HCT116 (cell line): ENCODE measurements around the gene APOL3. TPM values are rescaled to one million over a fixed set of nuclear protein-coding genes. Genes with fewer than 3 reads are reported as not detected.

Experiments
- ATAC-seq: fragments of 200-7000 bp; cut with Tn5 transposase; 2 replicates; pipeline ENCODE4 v1.9.1; 2020; ENCODE audit warnings: mild to moderate bottlenecking, moderate library complexity
- BruUV-seq: library from RNA; stranded (reverse); fragments of 400-500 nt; replicated peaks from 2 replicates; lab custom pipeline; 2021; lab: Mats Ljungman, UMichigan
- CTCF ChIA-PET: fragments of 300-600 bp; sonication (Branson Sonifier 250); formaldehyde crosslinking; loops from one replicate; lab custom pipeline; 2021; ENCODE audit warnings: antibody characterized with exemption; lab: Charles Lee
- POLR2A ChIA-PET: fragments of 300-600, 350-600 bp; sonication (Branson Sonifier 250); formaldehyde crosslinking; loops from one replicate; lab custom pipeline; 2021; ENCODE audit warnings: antibody characterized with exemption; lab: Charles Lee
- RAD21 ChIA-PET, 2 experiments: fragments of 300-600 bp; sonication (Branson Sonifier 250); formaldehyde crosslinking; loops; one replicate each; lab custom pipeline; 2023; ENCODE audit warnings: low total read pairs in 2 of 2; ENCODE audit not compliant: uncharacterized antibody in 2 of 2, unreplicated experiment in 2 of 2, low non-redundant PET in 1 of 2; lab: Charles Lee
- DNase-seq: peaks from one replicate; pipeline ENCODE4 v3.0.0-alpha.2; 2010; ENCODE audit warnings: low read depth, low spot score
- H2AFZ ChIP-seq: fragments of 200-600 bp; shearing (Covaris generic), sonication (generic); 2 replicates; pipeline ENCODE4 v1.6.1; 2017; ENCODE audit warnings: low read depth, mixed run types, mixed read lengths, antibody characterized with exemption, low read length; ENCODE audit not compliant: poor library complexity, severe bottlenecking
- H3K27ac ChIP-seq: 2 replicates; pipeline ENCODE4 v1.5.1; 2012; ENCODE audit warnings: low read depth, low read length
- H3K27me3 ChIP-seq: fragments of 200-600 bp; sonication (generic); 2 replicates; pipeline ENCODE4 v1.6.1; 2016; ENCODE audit warnings: mixed run types, low read length, mixed read lengths; ENCODE audit not compliant: insufficient read depth
- H3K36me3 ChIP-seq, 2 experiments: fragments of 200-500 bp in 1 of 2; fragments of 200-600 bp in 1 of 2; sonication (Bioruptor generic) in 1 of 2; sonication (generic) in 1 of 2; 2 replicates each; pipeline versions ENCODE4 v1.5.1 to v1.6.1; 2014 to 2016; ENCODE audit warnings: low read length in 2 of 2, inconsistent platforms in 1 of 2, mixed read lengths in 1 of 2, mixed run types in 1 of 2; ENCODE audit not compliant: insufficient read depth in 2 of 2, control insufficient read depth in 1 of 2
- H3K4me1 ChIP-seq, 2 experiments: fragments of 200-600 bp in 1 of 2; sonication (generic) in 1 of 2; 2 replicates each; pipeline versions ENCODE4 v1.5.1 to v1.6.1; 2012 to 2017; ENCODE audit warnings: low read length in 2 of 2, inconsistent platforms in 1 of 2, mild to moderate bottlenecking in 1 of 2, mixed read lengths in 1 of 2, mixed run types in 1 of 2, moderate library complexity in 1 of 2; ENCODE audit not compliant: insufficient read depth in 2 of 2, control insufficient read depth in 1 of 2
- H3K4me2 ChIP-seq: fragments of 200-600 bp; sonication (generic); 2 replicates; pipeline ENCODE4 v1.6.1; 2017; ENCODE audit warnings: mixed run types, low read length, mixed read lengths
- H3K4me3 ChIP-seq, 2 experiments: fragments of 200-600 bp in 1 of 2; sonication (generic) in 1 of 2; replicated peaks in 1 of 2; 2 replicates each; pipeline ENCODE4 v1.5.1; 2011 to 2016; ENCODE audit warnings: low read length in 2 of 2, control low read depth in 1 of 2, low read depth in 1 of 2, mild to moderate bottlenecking in 1 of 2, mixed read lengths in 1 of 2, mixed run types in 1 of 2
- H3K79me2 ChIP-seq: fragments of 200-600 bp; sonication (generic); 2 replicates; pipeline ENCODE4 v1.6.1; 2017; ENCODE audit warnings: mild to moderate bottlenecking, mixed run types, low read length, moderate library complexity, mixed read lengths; ENCODE audit not compliant: insufficient read depth
- H3K9ac ChIP-seq: fragments of 200-600 bp; sonication (generic); 2 replicates; pipeline ENCODE4 v1.6.1; 2016; ENCODE audit warnings: low read length, mixed read lengths
- H3K9me2 ChIP-seq: fragments of 200-600 bp; sonication (generic), shearing (Covaris generic); 2 replicates; pipeline ENCODE4 v1.6.1; 2017; ENCODE audit warnings: mixed run types, mild to moderate bottlenecking, moderate library complexity; ENCODE audit not compliant: insufficient read depth
- H3K9me3 ChIP-seq, 2 experiments: fragments of 200-500 bp in 1 of 2; fragments of 200-600 bp in 1 of 2; sonication (Bioruptor generic) in 1 of 2; sonication (generic) in 1 of 2; 2 replicates each; pipeline ENCODE4 v1.6.1; 2014 to 2017; ENCODE audit warnings: low read length in 2 of 2, mixed read lengths in 2 of 2, inconsistent platforms in 1 of 2, low read depth in 1 of 2, mild to moderate bottlenecking in 1 of 2, mixed run types in 1 of 2, moderate library complexity in 1 of 2; ENCODE audit not compliant: control insufficient read depth in 1 of 2, insufficient read depth in 1 of 2
- H4K20me1 ChIP-seq: fragments of 200-600 bp; sonication (generic), shearing (Covaris generic); 2 replicates; pipeline ENCODE4 v1.6.1; 2017; ENCODE audit warnings: mixed run types, mild to moderate bottlenecking, moderate library complexity; ENCODE audit not compliant: insufficient read depth
- CEBPB ChIP-seq: IDR thresholded peaks from 2 replicates; pipeline ENCODE4 v1.6.1; 2012; ENCODE audit warnings: low read depth
- EGR1 ChIP-seq: IDR thresholded peaks from 2 replicates; pipeline ENCODE4 v1.6.1; 2012; ENCODE audit warnings: low read depth
- ELF1 ChIP-seq: IDR thresholded peaks from 2 replicates; pipeline ENCODE4 v1.6.1; 2012; ENCODE audit warnings: low read depth, borderline replicate concordance
- EZH2 ChIP-seq: fragments of 200-600 bp; sonication (generic); IDR thresholded peaks from 2 replicates; pipeline ENCODE4 v1.6.1; 2017; ENCODE audit warnings: antibody characterized with exemption, mixed run types
- EZH2phosphoT487 ChIP-seq: fragments of 200-600 bp; IDR thresholded peaks from 2 replicates; pipeline ENCODE4 v1.6.1; 2018; ENCODE audit warnings: antibody characterized with exemption, borderline replicate concordance
- JUND ChIP-seq: IDR thresholded peaks from 2 replicates; pipeline ENCODE4 v1.6.1; 2012
- POLR2AphosphoS5 ChIP-seq: IDR thresholded peaks from 2 replicates; pipeline ENCODE4 v1.6.1; 2011; ENCODE audit warnings: mild to moderate bottlenecking, low read depth, low read length, moderate library complexity
- REST ChIP-seq: IDR thresholded peaks from 2 replicates; pipeline ENCODE4 v1.6.1; 2012; ENCODE audit warnings: low read depth
- SIN3A ChIP-seq: IDR thresholded peaks from 2 replicates; pipeline ENCODE4 v1.6.1; 2012; ENCODE audit warnings: low read depth
- SRF ChIP-seq: IDR thresholded peaks from 2 replicates; pipeline ENCODE4 v1.6.1; 2012; ENCODE audit warnings: low read depth
- YY1 ChIP-seq: IDR thresholded peaks from 2 replicates; pipeline ENCODE4 v1.6.1; 2011; ENCODE audit warnings: low read length, low read depth, moderate library complexity, mild to moderate bottlenecking; ENCODE audit not compliant: insufficient replicate concordance; ENCODE audit errors: extremely low read depth
- ZBTB33 ChIP-seq: IDR thresholded peaks from 2 replicates; pipeline ENCODE4 v1.6.1; 2011; ENCODE audit warnings: mild to moderate bottlenecking, low read length, moderate library complexity; ENCODE audit not compliant: insufficient replicate concordance; ENCODE audit errors: extremely low read depth
- ZNF274 ChIP-seq: fragments of 200-500 bp; sonication (Bioruptor generic); IDR thresholded peaks from 2 replicates; pipeline ENCODE4 v1.6.1; 2014; ENCODE audit warnings: mild to moderate bottlenecking, low read depth, low read length, inconsistent platforms
- intact Hi-C: fragments of 100-400 bp; cut with micrococcal nuclease; formaldehyde crosslinking; loops from 2 replicates; pipeline ENCODE4 v1.10.0; 2022
- total RNA-seq: library from RNA; stranded (reverse); gene quantifications from one replicate; pipeline ENCODE4 v1.2.1, GENCODE V29; 2021; ENCODE audit not compliant: unreplicated experiment

Gene APOL3
- total RNA-seq, 1 experiment from 2014 or later: 0.49 TPM

- RAD21 ChIA-PET: no interaction called here
- Histone ChIP-seq H3K9ac (no peak overlapping the region), H3K9me3 (no peaks in the 10 kb centered on the region), H3K4me3 (no peak overlapping the region), H3K4me1 (peaks cover 0 to 4% of the 10 kb centered on the region in 2 experiments; a peak in 2 of 4 replicates), H3K4me2 (no peak overlapping the region), H4K20me1 (no peaks in the 10 kb centered on the region), H3K36me3 (no peaks in the 10 kb centered on the region), H3K27me3 (no peaks in the 10 kb centered on the region), H3K79me2 (no peaks in the 10 kb centered on the region), H2AFZ (no peak overlapping the region), H3K9me2 (no peaks in the 10 kb centered on the region), H3K27ac (no peak overlapping the region)
- CTCF ChIA-PET: no interaction called here
- no peak for DNase-seq
- intact Hi-C loops: no loop called here
- POLR2A ChIA-PET: no interaction called here
- no TSS peak for BruUV-seq
- ATAC-seq: no peak
- TF ChIP-seq ELF1 (no peak), SIN3A (no peak), YY1 (no peak), EGR1 (no peak), POLR2AphosphoS5 (no peak), JUND (no peak), EZH2phosphoT487 (no peak), ZNF274 (no peak), EZH2 (no peak)
Measured at GRCh38 chr22:36107436-36107835, 53.1 kb downstream of the APOL3 start.

GRCh38 chr22:36106910-36107309 lies 53.6 kb downstream of the APOL3 start:
- H3K9me3 ChIP-seq: no peaks in the 10 kb centered on the region
- H3K27me3 ChIP-seq: no peaks in the 10 kb centered on the region
- H3K4me3 ChIP-seq: no peak overlapping the region
- no peak for DNase-seq
- no TSS peak for BruUV-seq
- POLR2A ChIA-PET: no interaction called here
- RAD21 ChIA-PET: no interaction called here
- no peak overlapping the region for H3K9ac ChIP-seq
- H3K27ac ChIP-seq: no peak overlapping the region
- no peaks in the 10 kb centered on the region for H3K79me2 ChIP-seq
- H3K4me2 ChIP-seq: no peak overlapping the region
- H2AFZ ChIP-seq: no peak overlapping the region
- CTCF ChIA-PET: no interaction called here
- no peaks in the 10 kb centered on the region for H3K36me3 ChIP-seq
- no peaks in the 10 kb centered on the region for H4K20me1 ChIP-seq
- intact Hi-C loops: no loop called here
- no peaks in the 10 kb centered on the region for H3K9me2 ChIP-seq
- ATAC-seq: no peak
- H3K4me1 ChIP-seq: peaks cover 0 to 4% of the 10 kb centered on the region in 2 experiments; a peak in 2 of 4 replicates
- TF ChIP-seq ELF1 (no peak), POLR2AphosphoS5 (no peak), ZNF274 (no peak), REST (no peak), SRF (no peak), CEBPB (no peak), EZH2phosphoT487 (no peak), ZBTB33 (no peak)
